GM21717 (cell line): Measurements from ENCODE around the gene MRC2.

Experiments used
- ATAC-seq: cut with Tn5 transposase; IDR thresholded peaks from one replicate; pipeline ENCODE4 v1.9.1; 2021; ENCODE audit warnings: mild to moderate bottlenecking, moderate library complexity; ENCODE audit not compliant: unreplicated experiment

The MRC2 gene

GRCh38 chr17:62658136-62658920, 30.9 kb downstream of the MRC2 start:
- ATAC-seq, result no peak

- ATAC-seq, result no peak
Observed at GRCh38 chr17:62660629-62661118, 33.2 kb downstream of the MRC2 start.

GRCh38 chr17:62661337-62661736, 33.9 kb downstream of the MRC2 start:
- ATAC-seq, result no peak

GRCh38 chr17:62662855-62663254, 35.4 kb downstream of the MRC2 start:
- no peak for ATAC-seq

- ATAC-seq, result no peak
Observed at GRCh38 chr17:62663304-62663703, 35.8 kb downstream of the MRC2 start.

- no peak for ATAC-seq
Observed at GRCh38 chr17:62664336-62665120, 37.1 kb downstream of the MRC2 start.

GRCh38 chr17:62665599-62665998, 38.1 kb downstream of the MRC2 start:
- ATAC-seq, result no peak

GRCh38 chr17:62666061-62666800, 38.8 kb downstream of the MRC2 start:
- ATAC-seq, result no peak

GRCh38 chr17:62666801-62667591, 39.5 kb downstream of the MRC2 start:
- no peak for ATAC-seq

GRCh38 chr17:62668091-62668804, 40.8 kb downstream of the MRC2 start:
- no peak for ATAC-seq

- no peak for ATAC-seq
Observed at GRCh38 chr17:62670202-62670821, 42.8 kb downstream of the MRC2 start.

- no peak for ATAC-seq
Observed at GRCh38 chr17:62671553-62671952, 44.1 kb downstream of the MRC2 start.

- ATAC-seq, result no peak
Observed at GRCh38 chr17:62672957-62673356, 45.5 kb downstream of the MRC2 start.

- ATAC-seq, result no peak
Observed at GRCh38 chr17:62673614-62674362, 46.3 kb downstream of the MRC2 start.

GRCh38 chr17:62674363-62674739, 46.9 kb downstream of the MRC2 start:
- ATAC-seq, result no peak

- ATAC-seq, result no peak
Observed at GRCh38 chr17:62674841-62675240, 47.4 kb downstream of the MRC2 start.

GRCh38 chr17:62675260-62675659, 47.8 kb downstream of the MRC2 start:
- no peak for ATAC-seq

GRCh38 chr17:62675701-62676100, 48.2 kb downstream of the MRC2 start:
- ATAC-seq, result no peak
